GM12892 (cell line): ENCODE results near the gene ZNF200.
"Not testable (repeated sequence)": the region's sequence is repeated elsewhere in the genome, so short reads cannot be mapped to it uniquely, and the experiment has no call there.

ENCODE experiments used
- POLR2A ChIP-seq: IDR thresholded peaks from 2 replicates; pipeline ENCODE4 v1.6.1; 2011; ENCODE audit warnings: low read depth, low read length, control low read depth
- POLR2AphosphoS5 ChIP-seq: IDR thresholded peaks from 2 replicates; pipeline ENCODE4 v1.6.1; 2011; ENCODE audit warnings: low read depth, low read length, control low read depth
- TAF1 ChIP-seq: IDR thresholded peaks from 2 replicates; pipeline ENCODE4 v1.6.1; 2011; ENCODE audit warnings: low read depth, mild to moderate bottlenecking, control low read depth, low read length, borderline replicate concordance

DNA sequence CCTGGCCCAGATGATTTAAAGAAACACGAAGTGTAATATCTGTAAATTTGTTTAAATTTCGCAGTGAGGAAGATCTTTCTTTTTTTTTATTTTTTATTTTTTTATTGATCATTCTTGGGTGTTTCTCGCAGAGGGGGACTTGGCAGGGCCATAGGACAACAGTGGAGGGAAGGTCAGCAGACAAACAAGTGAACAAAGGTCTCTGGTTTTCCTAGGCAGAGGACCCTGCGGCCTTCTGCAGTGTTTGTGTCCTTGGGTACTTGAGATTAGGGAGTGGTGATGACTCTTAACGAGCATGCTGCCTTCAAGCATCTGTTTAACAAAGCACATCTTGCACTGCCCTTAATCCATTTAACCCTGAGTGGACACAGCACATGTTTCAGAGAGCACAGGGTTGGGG lies 35.8 kb upstream of the ZNF200 start:
- not testable (repeated sequence) for TF ChIP-seq POLR2A, POLR2AphosphoS5, TAF1
